Sigmoid colon (tissue), 7 donors: ENCODE results near the gene SVOPL. TPM values are rescaled to one million over a fixed set of nuclear protein-coding genes. Genes with fewer than 3 reads are reported as not detected.

ENCODE experiments used
- DNase-seq: peaks from one replicate; pipeline ENCODE4 v3.0.0-alpha.2; 2019
- H3K27ac ChIP-seq, 4 donors: fragments of 200-600 bp; sonication (generic); one replicate each; pipeline ENCODE4 v1.5.1; 2016 to 2019; ENCODE audit warnings: mild to moderate bottlenecking in 1 of 4
- H3K27me3 ChIP-seq, 3 donors: fragments of 200-600 bp; sonication (generic); one replicate each; pipeline ENCODE4 v1.5.1; 2019; ENCODE audit warnings: mild to moderate bottlenecking in 1 of 3
- H3K36me3 ChIP-seq, 4 donors: fragments of 200-600 bp; sonication (generic); one replicate each; pipeline ENCODE4 v1.5.1; 2016 to 2019
- H3K4me1 ChIP-seq, 4 donors: fragments of 200-600 bp; sonication (generic); one replicate each; pipeline ENCODE4 v1.5.1; 2017 to 2019
- H3K4me3 ChIP-seq, 4 donors: fragments of 200-600 bp; sonication (generic); one replicate each; pipeline ENCODE4 v1.5.1; 2017 to 2019; ENCODE audit warnings: mild to moderate bottlenecking in 2 of 4, moderate library complexity in 1 of 4
- H3K9me3 ChIP-seq, 4 donors: fragments of 200-600 bp in 3 of 4; sonication (generic) in 3 of 4; one replicate each; pipeline versions ENCODE4 v1.5.1 to v1.6.1; 2013 to 2019
- EP300 ChIP-seq, 4 donors: sonication (generic); formaldehyde crosslinking; IDR thresholded peaks; one replicate each; pipeline ENCODE4 v1.6.1; 2017; ENCODE audit warnings: antibody characterized with exemption in 4 of 4
- POLR2A ChIP-seq, 2 donors: fragments of 450-650 bp; IDR thresholded peaks; one replicate each; pipeline ENCODE4 v1.6.1; 2016; ENCODE audit warnings: antibody characterized with exemption in 2 of 2, mild to moderate bottlenecking in 2 of 2, moderate library complexity in 2 of 2
- POLR2AphosphoS5 ChIP-seq, 4 donors: sonication (generic); formaldehyde crosslinking; IDR thresholded peaks; one replicate each; pipeline ENCODE4 v1.6.1; 2017; ENCODE audit warnings: antibody characterized with exemption in 4 of 4
- WGBS, 2 donors: extraction: QIAGEN DNeasy Blood & Tissue Kit; methylation state at CpG; one replicate each; pipeline ENCODE4 v1.1.7; 2013; 5-methylcytosine and 5-hydroxymethylcytosine counted together
- intact Hi-C: fragments of 100-400 bp; cut with DNase I; formaldehyde crosslinking; loops from one replicate; pipeline ENCODE4 v1.15.1; 2023
- polyA plus RNA-seq, 3 donors: library from polyadenylated mRNA; stranded (reverse); fragments of 200-250 nt; gene quantifications; one replicate each; pipeline ENCODE4 v1.2.3, GENCODE V29; 2013
- total RNA-seq, 4 donors: library from RNA; depleted of rRNA; stranded (reverse); fragments of >200 nt; gene quantifications; one replicate each; pipeline ENCODE4 v1.1.0, GENCODE V29; 2016
- TF ChIP-seq, protein P1 (sequence below), 4 experiments: fragments of 450-650 bp in 3 of 4; fragments of 200-600 bp in 1 of 4; IDR thresholded peaks; one replicate each; pipeline ENCODE4 v1.5.1; 2016 to 2019; ENCODE audit warnings: antibody characterized with exemption in 4 of 4, mild to moderate bottlenecking in 3 of 4, moderate library complexity in 2 of 4
- donor health status: healthy with polysubstance abuse.
- donor health status: Bipolar disorder and iron deficiency.
- donor health status: healthy.

Gene SVOPL
- total and polyA plus RNA-seq, 7 donors, result 1.8 to 2.3 TPM; not detected in 5

DNA sequence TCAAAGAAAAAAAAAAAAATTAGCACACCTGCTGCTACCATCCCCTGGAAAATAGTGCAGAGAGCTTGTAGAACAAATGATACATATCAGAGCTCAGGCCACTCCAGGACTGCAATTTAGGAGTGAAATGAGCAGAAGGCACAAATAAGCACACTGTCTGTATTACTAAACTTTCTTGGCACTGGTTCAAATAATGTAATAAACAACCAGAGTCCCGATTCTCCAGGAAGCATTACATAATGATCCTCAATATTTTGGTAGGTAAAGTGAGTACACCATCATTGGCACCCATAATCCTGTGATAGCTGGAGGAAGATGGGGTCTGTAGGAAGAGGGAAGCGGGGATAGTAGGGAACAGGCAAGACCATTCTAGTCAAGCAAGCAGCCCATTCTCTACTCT is 74.3 kb downstream of the SVOPL start:
- DNase-seq, result no peak
- TF ChIP-seq POLR2A (IDR thresholded peaks at IDR 0.05), result no peak
- no peak for TF ChIP-seq POLR2AphosphoS5 (IDR thresholded peaks at IDR 0.05)
- TF ChIP-seq, protein P1, sequence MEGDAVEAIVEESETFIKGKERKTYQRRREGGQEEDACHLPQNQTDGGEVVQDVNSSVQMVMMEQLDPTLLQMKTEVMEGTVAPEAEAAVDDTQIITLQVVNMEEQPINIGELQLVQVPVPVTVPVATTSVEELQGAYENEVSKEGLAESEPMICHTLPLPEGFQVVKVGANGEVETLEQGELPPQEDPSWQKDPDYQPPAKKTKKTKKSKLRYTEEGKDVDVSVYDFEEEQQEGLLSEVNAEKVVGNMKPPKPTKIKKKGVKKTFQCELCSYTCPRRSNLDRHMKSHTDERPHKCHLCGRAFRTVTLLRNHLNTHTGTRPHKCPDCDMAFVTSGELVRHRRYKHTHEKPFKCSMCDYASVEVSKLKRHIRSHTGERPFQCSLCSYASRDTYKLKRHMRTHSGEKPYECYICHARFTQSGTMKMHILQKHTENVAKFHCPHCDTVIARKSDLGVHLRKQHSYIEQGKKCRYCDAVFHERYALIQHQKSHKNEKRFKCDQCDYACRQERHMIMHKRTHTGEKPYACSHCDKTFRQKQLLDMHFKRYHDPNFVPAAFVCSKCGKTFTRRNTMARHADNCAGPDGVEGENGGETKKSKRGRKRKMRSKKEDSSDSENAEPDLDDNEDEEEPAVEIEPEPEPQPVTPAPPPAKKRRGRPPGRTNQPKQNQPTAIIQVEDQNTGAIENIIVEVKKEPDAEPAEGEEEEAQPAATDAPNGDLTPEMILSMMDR (IDR thresholded peaks at IDR 0.05), result no peak
- no peak for TF ChIP-seq EP300 (IDR thresholded peaks at IDR 0.05)
- Histone ChIP-seq H3K9me3 (no peaks in the 10 kb centered on the region), H3K27me3 (no peaks in the 10 kb centered on the region), H3K27ac (no peak overlapping the region), H3K4me1 (no peaks in the 10 kb centered on the region), H3K36me3 (no peaks in the 10 kb centered on the region), H3K4me3 (no peak overlapping the region)
- intact Hi-C loops, result no loop called here
- 48 to 61% methylated on average over 2 of the region's 2 CpGs for WGBS, 2 donors

DNA sequence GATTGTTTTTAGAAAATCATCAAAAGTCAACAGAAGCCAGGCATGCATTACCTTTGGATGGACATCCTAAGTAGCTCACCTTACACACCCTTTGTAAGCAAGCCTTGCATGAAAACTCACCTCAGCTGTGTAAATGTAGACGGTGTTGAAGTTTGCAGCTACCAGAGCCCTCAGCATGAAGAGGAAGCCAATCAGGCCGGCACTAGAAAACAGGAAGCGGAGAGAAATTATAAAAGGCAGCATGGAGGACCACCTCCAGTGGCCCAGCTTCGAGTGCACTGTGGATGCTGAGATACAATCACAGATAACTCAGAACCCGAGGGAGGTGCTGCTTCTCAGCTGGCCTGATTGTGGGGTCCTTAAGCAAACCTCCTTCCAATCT is 75.3 kb downstream of the SVOPL start:
- no peak for DNase-seq
- Histone ChIP-seq H3K27me3 (no peaks in the 10 kb centered on the region), H3K4me1 (no peaks in the 10 kb centered on the region), H3K9me3 (no peaks in the 10 kb centered on the region), H3K36me3 (no peaks in the 10 kb centered on the region), H3K27ac (no peak overlapping the region), H3K4me3 (no peak overlapping the region)
- intact Hi-C loops, result no loop called here
- TF ChIP-seq POLR2A (IDR thresholded peaks at IDR 0.05), result no peak
- TF ChIP-seq EP300 (IDR thresholded peaks at IDR 0.05), result no peak
- TF ChIP-seq, protein P1 (IDR thresholded peaks at IDR 0.05), result no peak
- TF ChIP-seq POLR2AphosphoS5 (IDR thresholded peaks at IDR 0.05), result no peak
- WGBS, 2 donors, result 37 to 72% methylated on average over 5 of the region's 5 CpGs

DNA sequence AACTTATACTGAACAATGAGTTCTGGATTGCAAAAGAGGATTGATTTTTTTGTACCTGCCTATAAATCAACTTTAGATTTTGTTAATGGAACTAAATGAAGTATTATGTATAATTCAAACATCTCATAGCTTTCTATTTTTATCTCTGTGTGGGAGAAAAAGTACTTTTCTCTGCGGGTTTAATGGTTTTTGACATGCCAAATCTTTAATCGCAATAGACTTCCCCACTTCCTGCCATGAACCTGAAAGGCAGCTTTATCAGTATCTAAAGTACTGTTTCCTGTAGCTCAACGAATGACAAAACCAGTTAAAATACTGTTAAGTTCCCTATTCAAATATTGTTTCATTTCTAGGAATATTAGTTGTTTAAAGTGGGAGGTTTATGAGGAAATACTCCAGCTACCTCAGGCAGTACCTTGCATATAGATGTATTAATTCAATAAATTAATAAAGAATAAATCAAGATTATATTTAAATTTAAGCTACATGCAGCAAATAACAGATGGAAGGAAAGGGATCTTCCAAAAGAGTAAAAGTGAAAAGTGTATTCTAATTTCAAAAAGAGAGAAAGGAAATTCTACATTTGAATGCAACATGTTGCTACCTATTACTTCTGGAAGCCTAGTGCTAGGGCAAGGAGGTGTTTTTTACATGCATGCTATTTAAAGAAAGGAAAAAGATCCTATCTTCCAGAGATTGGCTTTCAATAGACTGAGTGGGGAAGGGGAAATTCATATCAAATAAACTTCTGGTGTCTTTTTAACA is 75.9 kb downstream of the SVOPL start:
- Histone ChIP-seq H3K27me3 (no peaks in the 10 kb centered on the region), H3K4me1 (no peaks in the 10 kb centered on the region), H3K4me3 (no peak overlapping the region), H3K36me3 (no peaks in the 10 kb centered on the region), H3K9me3 (no peaks in the 10 kb centered on the region), H3K27ac (no peak overlapping the region)
- no peak for TF ChIP-seq EP300 (IDR thresholded peaks at IDR 0.05)
- TF ChIP-seq, protein P1 (IDR thresholded peaks at IDR 0.05), result no peak
- TF ChIP-seq POLR2A (IDR thresholded peaks at IDR 0.05), result no peak
- no peak for TF ChIP-seq POLR2AphosphoS5 (IDR thresholded peaks at IDR 0.05)
- no peak for DNase-seq
- 23 to 72% methylated on average over 3 of the region's 3 CpGs for WGBS, 2 donors
- intact Hi-C loops, result no loop called here

DNA sequence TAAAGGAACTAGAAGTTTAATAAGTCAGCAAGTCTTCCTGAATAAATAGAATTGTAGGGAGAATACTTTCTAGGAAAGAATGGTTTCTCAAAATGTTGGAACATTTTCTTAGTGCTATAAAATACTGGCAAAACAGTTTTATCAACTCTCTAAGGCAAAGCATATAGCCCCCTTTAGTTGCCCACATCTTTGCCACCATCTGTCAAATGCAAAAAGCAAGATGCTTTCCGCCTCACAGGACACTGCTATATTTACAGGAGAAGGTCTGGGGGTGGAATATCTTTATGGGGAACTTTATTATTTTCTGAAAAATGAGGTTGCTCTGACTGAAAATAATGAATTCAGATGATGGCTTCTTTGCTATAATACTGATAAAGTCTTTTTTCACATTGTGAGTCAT is 78.3 kb downstream of the SVOPL start:
- TF ChIP-seq, protein P1 (IDR thresholded peaks at IDR 0.05), result no peak
- no peak for TF ChIP-seq POLR2A (IDR thresholded peaks at IDR 0.05)
- no peaks in the 10 kb centered on the region for H3K36me3 ChIP-seq

DNA sequence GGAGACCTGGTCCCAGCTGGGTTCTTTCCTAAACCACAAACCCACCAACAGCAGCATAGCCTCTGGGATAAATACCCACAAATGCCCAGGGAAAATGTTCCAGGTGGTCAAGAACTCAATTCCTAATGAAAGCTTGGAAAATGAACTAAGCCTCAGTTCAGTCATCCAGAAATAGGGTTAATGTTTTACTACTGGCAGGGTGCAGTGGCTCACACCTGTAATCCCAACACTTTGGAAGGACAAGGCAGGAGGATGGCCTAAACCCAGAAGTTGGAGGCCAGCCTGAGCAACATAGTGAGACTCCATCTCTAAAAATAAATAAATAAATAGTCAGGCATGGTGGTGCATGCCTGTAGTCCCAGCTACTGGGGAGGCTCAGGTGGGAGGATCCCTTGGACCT is 82.2 kb downstream of the SVOPL start:
- Histone ChIP-seq H3K27ac (no peak overlapping the region), H3K4me3 (no peak overlapping the region), H3K9me3 (no peaks in the 10 kb centered on the region), H3K4me1 (no peaks in the 10 kb centered on the region), H3K27me3 (no peaks in the 10 kb centered on the region), H3K36me3 (no peaks in the 10 kb centered on the region)
- no peak for DNase-seq
- no peak for TF ChIP-seq POLR2A (IDR thresholded peaks at IDR 0.05)
- no peak for TF ChIP-seq POLR2AphosphoS5 (IDR thresholded peaks at IDR 0.05)
- TF ChIP-seq EP300 (IDR thresholded peaks at IDR 0.05), result no peak
- TF ChIP-seq, protein P1 (IDR thresholded peaks at IDR 0.05), result no peak
- intact Hi-C loops, result no loop called here

More for the DNA sequence above, 78.3 kb downstream of the SVOPL start:
- no peak for DNase-seq
- no peaks in the 10 kb centered on the region for H3K4me1 ChIP-seq
- 91 to 97% methylated on average over 1 of the region's 1 CpG for WGBS, 2 donors
- H3K9me3 ChIP-seq, result no peaks in the 10 kb centered on the region
- H3K27ac ChIP-seq, result no peak overlapping the region
- intact Hi-C loops, result no loop called here
- H3K27me3 ChIP-seq, result no peaks in the 10 kb centered on the region
- no peak overlapping the region for H3K4me3 ChIP-seq
